Effector CD4-positive, alpha-beta T cell (primary cell): Measurements from ENCODE around the gene HSPB7. TPM values are rescaled to one million over a fixed set of nuclear protein-coding genes. Genes with fewer than 3 reads are reported as not detected.
"Not testable (repeated sequence)": the region's sequence is repeated elsewhere in the genome, so short reads cannot be mapped to it uniquely, and the experiment has no call there.

Experiments
- DNase-seq: peaks from one replicate; pipeline ENCODE4 v3.0.0-alpha.2; 2020
- total RNA-seq: gene quantifications from one replicate; lab custom pipeline; 2026; lab: John Stamatoyannopoulos, UW

HSPB7 gene
- total RNA-seq, result not detected

GRCh38 chr1:16017461-16018303, at the start of gene HSPB7:
HSPB7 (minus strand) TSS chr1:16018043; CDS start chr1:16017963, 80 bp downstream.
- DNase-seq, result no peak

GRCh38 chr1:16067127-16067768, 49.4 kb upstream of the HSPB7 start:
- DNase-seq, result no peak

- no peak for DNase-seq
These were observed 48.4 kb upstream of the HSPB7 start for GRCh38 chr1:16066245-16066644.

DNA sequence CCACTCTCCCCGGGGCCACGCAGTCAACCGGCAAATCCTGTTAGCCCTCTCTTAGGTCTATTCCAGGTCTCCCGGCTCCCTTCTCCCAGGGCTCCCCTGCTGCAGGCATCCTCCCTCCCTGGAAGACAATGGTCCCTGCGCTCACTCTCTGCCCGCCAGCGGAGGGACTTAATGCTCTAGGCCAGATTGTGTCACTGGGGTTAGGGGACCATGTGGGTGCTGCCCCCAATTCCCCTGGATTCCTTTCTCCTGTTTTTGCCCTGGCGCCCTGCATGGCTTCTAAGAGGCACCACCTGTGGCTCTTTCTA, 47.4 kb upstream of the HSPB7 start:
- DNase-seq, result no peak

DNA sequence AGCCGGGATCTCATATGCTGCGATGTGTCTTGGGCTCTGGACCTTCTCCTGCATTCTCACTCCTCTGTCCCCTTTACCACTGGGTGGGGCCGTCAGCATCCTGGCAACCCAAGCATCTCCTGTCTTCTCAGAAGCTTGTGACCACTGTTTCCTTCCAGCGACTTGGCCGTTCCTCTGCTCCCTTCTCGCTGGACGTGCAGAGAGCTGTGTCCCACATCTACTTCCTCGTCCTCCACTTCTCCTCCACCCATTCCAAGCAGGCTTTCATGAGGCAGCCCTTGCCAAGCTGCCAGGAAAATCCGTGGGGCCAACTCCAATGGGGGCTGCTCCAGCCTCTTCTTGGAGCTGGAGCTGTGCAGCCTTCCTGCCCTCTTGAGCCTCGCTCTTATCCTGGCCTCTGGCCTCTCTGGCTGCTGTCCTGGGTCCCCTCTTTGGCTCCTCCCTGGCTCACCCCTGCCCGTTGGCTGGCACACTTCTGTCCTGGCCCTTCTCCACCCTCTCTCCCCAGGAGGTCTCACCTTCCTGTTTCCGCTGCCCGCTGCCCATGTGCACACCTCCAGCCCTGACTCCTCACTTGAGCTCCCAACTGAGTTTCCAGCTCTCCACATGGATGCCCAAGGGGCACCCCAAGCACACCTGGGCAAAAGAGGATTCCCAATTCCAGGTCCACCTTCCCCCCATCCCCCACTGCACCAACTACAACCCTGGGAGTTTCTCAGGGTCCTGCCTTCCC, 46.9 kb upstream of the HSPB7 start:
- DNase-seq, result no peak

- DNase-seq, result no peak
These were observed 46.1 kb upstream of the HSPB7 start for GRCh38 chr1:16063921-16064320.

- DNase-seq, result no peak
These were observed 45.5 kb upstream of the HSPB7 start for GRCh38 chr1:16063226-16063829.

DNA sequence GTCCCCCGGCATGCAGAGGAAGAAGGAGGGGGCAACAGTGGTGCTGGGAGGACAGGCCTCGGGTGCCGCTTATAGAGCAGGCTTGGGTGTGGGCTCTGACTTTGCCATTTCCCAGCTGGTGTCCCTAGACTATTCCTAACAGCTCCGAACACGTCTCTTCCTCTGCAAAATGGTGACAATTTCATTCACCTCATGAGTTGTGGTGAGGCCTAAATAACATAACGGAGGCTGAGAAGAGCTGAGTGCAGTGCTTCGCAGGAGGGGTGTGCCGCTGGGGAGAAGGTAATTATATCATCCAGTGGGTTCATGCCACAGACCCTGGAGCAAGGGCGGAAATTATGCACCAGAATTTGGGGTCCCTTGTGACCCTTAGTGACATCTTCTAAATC, 44.8 kb upstream of the HSPB7 start:
- DNase-seq, result not testable (repeated sequence)

DNA sequence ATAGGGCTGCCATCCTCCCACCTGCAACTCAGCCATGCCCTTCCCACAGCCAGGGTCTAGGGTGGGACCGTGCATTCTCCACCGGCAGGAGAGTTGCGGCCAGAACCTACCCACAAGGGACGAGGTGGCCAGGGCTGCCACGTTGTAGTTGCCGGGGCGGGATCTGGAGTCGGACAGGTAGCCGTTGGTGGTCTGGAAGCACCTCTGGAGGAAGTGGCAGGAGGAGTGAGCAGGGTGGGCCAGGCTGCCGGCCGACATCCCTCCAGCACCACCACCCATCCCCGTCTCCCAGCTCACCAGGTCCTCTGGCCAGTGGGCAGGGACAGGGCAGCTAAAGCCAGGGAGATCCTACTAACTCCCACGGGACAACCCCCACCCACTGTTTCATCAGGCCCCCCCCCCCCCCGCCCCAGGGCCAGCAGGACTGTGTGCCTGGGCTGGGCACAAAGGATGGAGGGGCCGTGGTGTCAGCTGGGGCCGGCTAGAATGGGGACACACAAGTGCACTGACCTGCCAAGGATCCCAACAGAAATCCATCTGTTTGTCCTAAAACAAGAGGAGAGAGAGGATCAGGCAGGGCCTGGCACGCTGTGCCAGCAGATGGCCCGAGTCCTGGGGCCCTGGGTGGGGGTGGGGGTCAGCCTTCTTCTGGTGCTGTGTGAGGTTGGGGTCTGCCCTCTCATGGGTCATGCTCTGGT, 44.3 kb upstream of the HSPB7 start:
- not testable (repeated sequence) for DNase-seq

DNA sequence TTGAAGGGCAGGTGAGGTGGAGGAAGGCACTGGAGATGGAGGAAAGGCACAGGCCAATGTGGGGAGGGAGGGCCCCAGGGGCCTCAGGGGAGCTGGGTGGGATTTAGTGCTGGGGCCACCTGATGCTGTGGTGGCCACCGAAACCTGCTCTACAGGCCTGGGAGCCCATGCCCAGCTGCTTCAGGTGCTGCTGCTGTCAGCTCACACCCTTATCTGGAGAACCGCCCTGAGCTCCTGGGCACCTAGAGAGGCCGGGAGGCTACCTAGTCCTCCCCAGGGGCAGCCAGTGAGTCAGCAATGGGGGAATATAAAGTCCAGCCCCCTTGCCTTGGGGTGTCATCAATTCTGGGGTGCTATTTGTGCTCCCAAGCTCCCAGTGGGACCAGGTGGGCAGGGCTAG, 43.4 kb upstream of the HSPB7 start:
- no peak for DNase-seq

DNA sequence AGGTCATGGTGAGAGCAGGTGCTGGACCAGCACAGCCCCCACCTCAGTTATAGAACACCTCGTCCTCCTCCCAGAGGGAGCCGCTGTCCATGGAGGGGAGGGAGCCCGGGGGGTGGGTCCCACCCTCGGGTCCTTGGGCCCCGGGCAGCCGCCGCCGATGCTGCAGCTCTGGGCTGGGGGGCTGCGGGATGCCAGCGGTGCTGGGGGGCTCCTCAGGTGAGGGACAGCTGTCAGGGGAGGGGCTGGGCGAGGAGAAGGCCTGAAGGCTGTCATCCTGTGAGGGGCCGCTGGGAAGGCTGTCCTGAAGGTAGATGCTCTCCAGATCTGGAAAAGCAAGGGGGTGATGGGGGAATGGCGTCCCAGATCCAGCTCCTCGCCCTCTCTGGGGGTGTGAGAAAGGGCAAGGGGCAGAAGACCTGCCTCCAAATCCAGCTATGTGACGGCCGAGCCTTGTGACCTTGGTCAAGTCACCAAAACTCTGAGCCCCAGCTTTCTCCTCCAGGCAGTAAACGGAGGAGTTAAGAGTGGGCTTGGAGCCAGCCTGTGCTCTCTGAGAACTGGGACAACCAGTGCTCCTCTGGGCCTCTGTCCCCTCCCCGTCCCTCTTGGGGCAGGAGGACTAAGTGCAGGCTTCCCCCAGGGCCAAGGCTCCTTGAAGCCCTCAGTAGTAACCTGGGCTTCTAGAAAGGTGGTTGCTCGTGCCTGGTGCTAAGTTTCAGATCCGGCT, 40.7 kb upstream of the HSPB7 start:
- DNase-seq, result not testable (repeated sequence)

GRCh38 chr1:16057314-16057915, 39.6 kb upstream of the HSPB7 start:
- DNase-seq, result not testable (repeated sequence)

- not testable (repeated sequence) for DNase-seq
These were observed 38.7 kb upstream of the HSPB7 start for GRCh38 chr1:16056521-16056912.

DNA sequence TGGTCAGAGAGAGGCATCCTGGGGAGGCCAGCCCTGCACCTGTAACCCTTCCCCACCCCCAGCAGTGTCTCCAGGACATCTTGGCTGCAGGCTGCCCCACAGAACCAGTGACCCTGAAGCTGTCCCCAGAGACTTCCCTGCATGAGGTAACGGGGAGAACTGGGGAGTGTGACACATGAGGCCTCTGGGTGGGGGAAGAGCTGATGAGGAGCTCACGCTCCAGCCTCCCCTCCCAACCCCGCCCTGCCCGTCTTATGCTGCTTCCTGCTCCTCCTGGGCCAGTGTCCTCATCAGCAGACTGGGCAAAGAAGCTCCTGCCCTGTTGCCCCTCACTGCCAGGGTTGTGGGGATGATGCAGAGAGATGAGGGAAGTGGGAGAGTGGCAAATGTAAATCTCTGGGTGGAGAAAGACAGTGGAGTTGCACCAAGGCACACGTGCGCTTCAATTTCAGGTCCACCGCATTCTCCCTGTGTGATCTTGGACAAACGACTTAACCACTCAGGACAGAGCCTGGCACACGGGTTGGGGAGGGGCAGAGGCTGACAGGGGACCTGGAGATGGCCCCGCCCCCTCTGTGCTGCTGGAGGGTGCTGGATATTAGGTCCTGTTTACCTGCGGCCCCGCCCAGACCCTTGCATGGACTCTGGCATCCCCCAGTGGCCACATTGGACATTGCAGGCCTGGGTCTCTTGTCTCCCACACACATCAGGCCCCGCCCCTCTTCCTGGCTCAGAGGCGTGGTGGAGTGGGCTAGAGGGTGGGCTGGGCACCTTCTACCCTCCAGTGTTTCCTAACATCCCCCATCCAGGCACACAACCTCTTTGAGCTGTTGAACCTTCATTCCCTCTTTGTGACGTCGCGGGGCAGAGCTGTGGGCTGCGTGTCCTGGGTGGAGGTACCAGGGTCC, 38.0 kb upstream of the HSPB7 start:
- DNase-seq, result peak; percentile 75

DNA sequence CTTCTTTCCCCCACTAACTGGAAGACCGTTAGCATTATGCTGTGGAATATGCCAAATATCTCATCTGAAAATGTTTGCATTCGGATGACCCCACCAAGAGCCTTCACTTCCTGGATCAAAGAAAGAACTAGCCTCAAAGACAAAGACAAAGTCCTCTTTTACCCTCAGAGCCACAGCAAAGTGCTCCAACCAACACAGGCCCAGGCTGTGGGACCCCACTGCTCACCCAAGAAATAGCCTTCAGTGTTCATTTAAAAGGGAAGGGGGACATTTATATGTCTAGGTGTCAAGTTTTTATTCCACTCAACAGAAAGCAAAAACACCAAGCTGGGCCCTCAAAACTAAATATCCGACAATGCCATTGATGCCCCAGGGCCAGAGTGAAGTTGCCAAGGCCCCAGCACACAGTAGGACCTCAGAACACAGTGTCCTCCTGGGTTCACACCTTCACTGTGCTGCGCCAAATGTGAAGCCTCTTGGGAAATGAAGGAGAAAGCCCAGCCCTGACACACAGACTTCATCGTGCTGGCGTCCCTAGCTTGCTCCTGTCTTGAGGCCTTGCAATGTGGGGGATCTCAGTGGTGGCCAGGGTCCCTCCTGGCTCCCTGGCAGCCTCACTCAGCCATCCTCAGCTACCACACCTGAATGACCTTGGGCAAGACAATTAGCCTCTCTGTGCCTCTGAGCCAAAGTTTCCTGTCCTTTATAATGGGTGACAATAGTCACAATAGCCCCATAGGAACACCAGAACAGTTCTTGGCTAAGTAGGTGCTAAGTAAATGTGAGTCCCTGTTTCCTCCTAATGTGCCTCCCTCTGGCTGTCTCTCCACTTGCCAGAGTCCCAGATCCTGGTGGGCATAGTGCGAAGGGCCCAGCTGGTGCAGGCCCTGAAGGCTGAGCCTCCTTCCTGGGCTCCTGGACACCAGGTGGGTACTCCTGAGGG, 37.0 kb upstream of the HSPB7 start:
- no peak for DNase-seq

DNA sequence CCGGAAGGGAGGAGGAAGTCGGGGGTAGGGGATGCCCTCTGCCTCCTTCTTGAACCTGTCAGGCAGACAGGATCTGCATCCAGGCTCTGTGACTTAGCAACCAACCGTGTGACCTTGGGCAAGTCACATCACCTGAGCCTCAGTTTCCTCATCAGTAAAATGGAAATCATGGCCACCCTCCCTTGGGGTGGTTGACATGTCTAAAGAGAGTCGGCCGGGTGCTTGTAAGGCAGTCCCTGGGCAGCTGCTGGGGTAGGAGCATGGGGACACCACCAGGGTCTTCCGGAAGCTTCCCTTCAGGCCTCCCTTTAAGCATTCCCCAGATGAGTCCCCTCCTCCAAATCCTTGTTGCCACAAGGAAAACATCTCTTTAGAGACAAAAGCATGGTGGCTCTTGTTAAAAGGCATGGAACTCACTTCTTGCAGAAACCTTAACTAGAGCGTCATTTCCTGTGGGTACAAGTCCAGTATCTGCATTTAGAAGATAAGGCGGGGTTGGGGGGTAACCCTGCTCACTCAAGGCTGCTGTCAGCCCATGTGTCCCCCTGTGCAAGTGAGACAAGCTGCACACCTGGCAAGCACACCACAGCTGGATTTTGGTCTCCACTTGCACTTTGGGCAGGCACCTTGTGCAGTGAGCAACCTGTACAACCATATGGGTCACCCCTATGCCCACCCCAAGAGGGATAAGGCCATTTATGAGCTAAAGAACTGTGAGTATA, 36.1 kb upstream of the HSPB7 start:
- DNase-seq, result no peak

- not testable (repeated sequence) for DNase-seq
These were observed 34.1 kb upstream of the HSPB7 start for GRCh38 chr1:16051949-16052348.

- DNase-seq, result no peak
These were observed 33.2 kb upstream of the HSPB7 start for GRCh38 chr1:16051039-16051438.

DNA sequence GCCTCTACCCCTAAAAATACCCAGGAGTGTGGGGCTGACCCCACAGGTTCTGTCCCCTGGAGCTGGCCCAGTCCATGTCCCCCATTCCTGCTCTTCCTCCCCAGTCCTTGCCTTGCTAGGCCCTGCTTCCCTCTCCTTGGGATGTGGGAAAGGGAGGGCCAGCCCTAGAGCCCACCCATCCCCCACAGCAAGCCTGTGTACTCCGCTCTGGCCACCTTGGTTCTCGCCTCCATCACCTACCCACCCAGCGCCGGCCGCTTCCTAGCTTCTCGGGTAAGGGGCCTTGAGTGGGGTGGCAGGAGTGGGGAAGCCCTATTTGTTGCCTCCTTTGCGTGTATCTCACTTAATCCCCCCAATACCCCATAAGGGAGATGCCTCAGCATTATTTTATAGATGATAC, 32.5 kb upstream of the HSPB7 start:
- no peak for DNase-seq
